ENCODE data around the gene NTRK3.
"Not testable (repeated sequence)": the region's sequence is repeated elsewhere in the genome, so short reads cannot be mapped to it uniquely, and the experiment has no call there.

The NTRK3 gene

GRCh38 chr15:87843312-87843711 lies 413.2 kb downstream of the NTRK3 start:
- no peak for DNase-seq (ENCODE audit: low spot score)
- no peak for TF ChIP-seq CTCF (IDR thresholded peaks at IDR 0.05; ENCODE audit: extremely low read depth, missing control alignments)

GRCh38 chr15:87841426-87841998 lies 415.0 kb downstream of the NTRK3 start:
- no peak for DNase-seq (ENCODE audit: low spot score)
- no peak for TF ChIP-seq CTCF (IDR thresholded peaks at IDR 0.05; ENCODE audit: extremely low read depth, missing control alignments)

GRCh38 chr15:87835830-87836229 lies 420.7 kb downstream of the NTRK3 start:
- not testable (repeated sequence) for DNase-seq (ENCODE audit: low spot score)

GRCh38 chr15:87833333-87833732 lies 423.2 kb downstream of the NTRK3 start:
- DNase-seq (ENCODE audit: low spot score), result not testable (repeated sequence)

- DNase-seq (ENCODE audit: low spot score), result no peak
- TF ChIP-seq CTCF (IDR thresholded peaks at IDR 0.05; ENCODE audit: extremely low read depth, missing control alignments), result no peak
Observed at GRCh38 chr15:87829332-87830050, 427.0 kb downstream of the NTRK3 start.

GRCh38 chr15:87828608-87829007 lies 427.9 kb downstream of the NTRK3 start:
- TF ChIP-seq CTCF (IDR thresholded peaks at IDR 0.05; ENCODE audit: extremely low read depth, missing control alignments), result no peak
- DNase-seq (ENCODE audit: low spot score), result no peak

- no peak for DNase-seq (ENCODE audit: low spot score)
- no peak for TF ChIP-seq CTCF (IDR thresholded peaks at IDR 0.05; ENCODE audit: extremely low read depth, missing control alignments)
Observed at GRCh38 chr15:87827131-87827530, 429.4 kb downstream of the NTRK3 start.

- no peak for DNase-seq (ENCODE audit: low spot score)
Observed at GRCh38 chr15:87826119-87826747, 430.3 kb downstream of the NTRK3 start.

More at GRCh38 chr15:87826119-87826747, 430.3 kb downstream of the NTRK3 start:
- no peak for TF ChIP-seq CTCF (IDR thresholded peaks at IDR 0.05; ENCODE audit: extremely low read depth, missing control alignments)
